Bronchial epithelial cell (primary cell): ENCODE data around the gene COIL. TPM values are rescaled to one million over a fixed set of nuclear protein-coding genes. Genes with fewer than 3 reads are reported as not detected.

Experiments
- DNase-seq: peaks from one replicate; pipeline ENCODE4 v3.0.0-alpha.2; 2010; ENCODE audit warnings: low read depth
- FAIRE-seq: peaks from 2 replicates; lab custom pipeline; 2011; peaks lifted over from hg19 to GRCh38; lab: Jason Lieb, UNC
- H3K27me3 ChIP-seq: 2 replicates; pipeline ENCODE4 v1.5.1; 2011; ENCODE audit warnings: low read length; ENCODE audit not compliant: control insufficient read depth, insufficient read depth
- H3K36me3 ChIP-seq: 2 replicates; pipeline ENCODE4 v1.5.1; 2011; ENCODE audit warnings: low read length; ENCODE audit not compliant: control insufficient read depth, insufficient read depth
- H3K4me3 ChIP-seq: 2 replicates; pipeline ENCODE4 v1.5.1; 2011; ENCODE audit warnings: mild to moderate bottlenecking, low read depth, low read length, control low read depth
- CTCF ChIP-seq: IDR thresholded peaks from 2 replicates; pipeline ENCODE4 v1.5.1; 2011; ENCODE audit warnings: mild to moderate bottlenecking, moderate library complexity, low read length, control low read depth, inconsistent platforms; ENCODE audit not compliant: insufficient read depth, severe bottlenecking
- total RNA-seq: library from RNA; depleted of rRNA; stranded (reverse); fragments of >200 nt; gene quantifications from 2 replicates; pipeline ENCODE4 v1.2.1, GENCODE V29; 2014

The COIL gene
- total RNA-seq, 1 donor from 2014 or later: 15.3 TPM

- DNase-seq (peak; percentile 77), FAIRE-seq (no peak)
- Histone ChIP-seq H3K4me3 (no peak overlapping the region), H3K27me3 (no peaks in the 10 kb centered on the region), H3K36me3 (peaks cover 10% of the 10 kb centered on the region)
- no peak for TF ChIP-seq CTCF
These were observed 33.4 kb upstream of the COIL start for GRCh38 chr17:56994009-56994792.

GRCh38 chr17:56992364-56992763 lies 31.5 kb upstream of the COIL start:
- peaks cover 11% of the 10 kb centered on the region for H3K36me3 ChIP-seq

GRCh38 chr17:56988901-56989572 lies 28.2 kb upstream of the COIL start:
- H3K27me3 ChIP-seq: no peaks in the 10 kb centered on the region
- no peak for TF ChIP-seq CTCF
- H3K4me3 ChIP-seq: no peak overlapping the region
- FAIRE-seq (no peak), DNase-seq (no peak)
- H3K36me3 ChIP-seq: peaks cover 21% of the 10 kb centered on the region

More at GRCh38 chr17:56992364-56992763, 31.5 kb upstream of the COIL start:
- FAIRE-seq (no peak), DNase-seq (no peak)
- Histone ChIP-seq H3K4me3 (no peak overlapping the region), H3K27me3 (no peaks in the 10 kb centered on the region)
- TF ChIP-seq CTCF: no peak

- FAIRE-seq: no peak
- no peak for TF ChIP-seq CTCF
- Histone ChIP-seq H3K27me3 (no peaks in the 10 kb centered on the region), H3K4me3 (no peak overlapping the region), H3K36me3 (peaks cover 18% of the 10 kb centered on the region)
- DNase-seq: no peak
These were observed 26.5 kb upstream of the COIL start for GRCh38 chr17:56987283-56987834.

- FAIRE-seq: no peak
- TF ChIP-seq CTCF: no peak
- H3K4me3 ChIP-seq: no peak overlapping the region
- no peak for DNase-seq
- H3K27me3 ChIP-seq: no peaks in the 10 kb centered on the region
- peaks cover 13% of the 10 kb centered on the region for H3K36me3 ChIP-seq
These were observed 24.7 kb upstream of the COIL start for GRCh38 chr17:56985371-56986162.
